ENCODE results near the gene CDK16.

Gene CDK16

DNA sequence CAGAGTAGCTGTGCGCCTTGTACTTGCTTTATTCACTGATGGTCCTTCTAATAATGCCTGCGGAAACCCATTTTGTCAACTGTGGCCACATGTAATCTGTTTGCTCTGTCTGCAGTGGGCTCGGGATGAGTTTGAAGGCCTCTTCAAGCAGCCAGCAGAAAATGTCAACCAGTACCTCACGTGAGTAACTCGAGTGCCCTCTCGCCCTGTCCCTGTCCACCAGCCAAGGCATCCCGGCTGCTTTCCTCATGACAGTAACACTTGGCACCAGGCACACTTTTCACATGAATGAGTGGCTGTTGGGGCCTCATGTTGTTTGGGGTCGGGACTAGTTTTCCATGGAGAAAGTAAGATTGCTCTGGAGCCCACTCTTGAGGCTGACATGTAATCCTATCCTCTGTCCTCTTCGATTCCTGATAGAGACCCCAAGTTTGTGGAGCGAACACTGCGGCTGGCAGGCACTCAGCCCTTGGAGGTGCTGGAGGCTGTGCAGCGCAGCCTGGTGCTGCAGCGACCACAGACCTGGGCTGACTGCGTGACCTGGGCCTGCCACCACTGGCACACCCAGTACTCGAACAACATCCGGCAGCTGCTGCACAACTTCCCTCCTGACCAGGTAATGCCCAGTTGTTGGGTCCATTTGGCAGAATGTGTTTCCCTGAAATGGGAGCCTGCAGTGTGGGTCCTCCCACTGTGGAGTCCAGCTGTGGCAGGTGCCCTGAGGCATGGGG lies 8.8 kb upstream of the CDK16 start:
- DNase-seq, result no peak

DNA sequence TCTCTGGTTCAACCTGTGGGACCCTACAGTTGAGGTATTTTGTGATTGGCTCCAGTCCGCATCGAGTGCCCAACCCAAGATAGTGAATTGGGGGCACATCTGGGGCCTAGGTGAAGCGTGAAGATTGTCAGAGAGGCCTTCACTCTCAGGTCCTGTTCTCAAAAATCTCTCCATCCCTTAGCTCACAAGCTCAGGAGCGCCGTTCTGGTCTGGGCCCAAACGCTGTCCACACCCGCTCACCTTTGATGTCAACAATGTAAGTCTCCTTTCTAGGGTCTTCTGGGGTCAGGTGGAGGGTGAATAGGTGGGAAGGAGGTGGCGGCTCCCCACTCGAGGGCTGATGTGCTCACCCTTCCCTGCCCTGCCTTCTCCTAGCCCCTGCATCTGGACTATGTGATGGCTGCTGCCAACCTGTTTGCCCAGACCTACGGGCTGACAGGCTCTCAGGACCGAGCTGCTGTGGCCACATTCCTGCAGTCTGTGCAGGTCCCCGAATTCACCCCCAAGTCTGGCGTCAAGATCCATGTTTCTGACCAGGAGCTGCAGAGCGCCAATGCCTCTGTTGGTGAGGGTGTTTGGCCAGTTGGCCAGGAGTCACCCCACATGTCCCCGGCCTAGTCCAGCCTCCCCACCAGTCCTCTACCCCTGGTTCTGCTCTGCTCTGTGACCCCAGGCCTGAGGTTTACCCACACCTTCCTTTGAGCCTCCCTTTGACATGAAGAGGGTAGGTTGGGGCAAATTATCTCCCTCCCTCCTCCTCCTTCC lies 7.6 kb upstream of the CDK16 start:
- DNase-seq, result no peak

DNA sequence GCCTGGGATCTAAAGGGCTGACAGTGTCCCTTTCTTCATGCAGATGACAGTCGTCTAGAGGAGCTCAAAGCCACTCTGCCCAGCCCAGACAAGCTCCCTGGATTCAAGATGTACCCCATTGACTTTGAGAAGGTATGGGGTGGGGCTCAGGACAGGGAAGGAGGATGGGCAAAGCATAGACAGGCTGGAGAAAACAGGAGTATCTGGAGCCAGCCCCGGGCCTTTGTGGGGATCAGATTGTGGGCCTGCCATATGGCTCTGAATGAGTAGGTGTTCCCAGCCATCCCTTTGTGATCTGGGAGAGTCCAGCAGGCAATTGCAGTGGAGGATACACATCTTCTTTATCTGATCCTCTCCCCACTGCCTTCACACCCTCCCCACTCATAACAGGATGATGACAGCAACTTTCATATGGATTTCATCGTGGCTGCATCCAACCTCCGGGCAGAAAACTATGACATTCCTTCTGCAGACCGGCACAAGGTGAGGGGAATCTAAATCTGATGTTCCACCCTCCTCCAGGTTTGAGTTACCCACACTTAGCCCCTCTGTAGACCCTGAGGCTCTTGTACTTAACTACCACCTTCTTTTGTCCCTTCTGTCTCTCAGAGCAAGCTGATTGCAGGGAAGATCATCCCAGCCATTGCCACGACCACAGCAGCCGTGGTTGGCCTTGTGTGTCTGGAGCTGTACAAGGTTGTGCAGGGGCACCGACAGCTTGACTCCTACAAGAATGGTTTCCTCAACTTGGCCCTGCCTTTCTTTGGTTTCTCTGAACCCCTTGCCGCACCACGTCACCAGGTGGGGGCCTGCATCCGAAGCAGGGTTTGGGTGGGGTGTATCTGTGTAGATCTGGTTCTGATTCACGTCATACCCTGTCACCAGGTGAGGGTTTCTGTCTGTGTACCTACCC lies 5.8 kb upstream of the CDK16 start:
- DNase-seq, result no peak

- no peak for DNase-seq
Observed at GRCh38 chrX:47214435-47215077, 3.9 kb upstream of the CDK16 start.

GRCh38 chrX:47215291-47215900 lies 3.1 kb upstream of the CDK16 start:
- DNase-seq, result peak; percentile 11

DNA sequence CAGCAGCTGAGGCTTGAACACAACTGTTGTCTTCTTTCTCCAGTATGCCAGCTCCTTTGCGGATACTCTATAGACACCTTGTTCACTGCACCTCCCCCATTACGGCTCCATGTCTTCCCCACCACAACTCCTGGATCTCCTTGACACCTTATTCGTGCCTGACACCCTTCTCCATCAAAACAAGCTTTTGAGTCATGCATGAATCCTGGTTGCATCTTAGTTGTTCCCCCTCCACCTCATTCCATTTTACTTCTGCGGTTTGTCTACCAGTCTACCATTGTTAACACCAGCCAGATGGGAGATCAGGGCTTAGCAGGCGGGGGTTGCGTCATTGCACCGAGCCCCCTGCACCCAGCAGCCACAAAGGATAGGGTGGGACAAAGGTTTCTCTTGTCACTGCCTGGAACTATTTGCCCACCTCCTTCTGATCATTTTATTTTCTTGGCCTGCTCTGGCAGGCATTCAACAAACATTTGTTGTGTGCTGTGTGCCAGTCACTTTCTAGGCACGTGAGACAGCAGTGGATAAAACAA lies 2.0 kb upstream of the CDK16 start:
- DNase-seq, result no peak

GRCh38 chrX:47217121-47217851 lies 1.2 kb upstream of the CDK16 start:
- peak; percentile 16 for DNase-seq

GRCh38 chrX:47217852-47218279 lies 615 bp upstream of the CDK16 start:
- DNase-seq, result peak; percentile 100

GRCh38 chrX:47218920-47219815 lies 687 bp downstream of the CDK16 start:
- peak; percentile 65 for DNase-seq

GRCh38 chrX:47221756-47222155 lies 3.3 kb downstream of the CDK16 start:
- DNase-seq, result peak; percentile 16

- DNase-seq, result peak; percentile 16
Observed at GRCh38 chrX:47222751-47223350, 4.4 kb downstream of the CDK16 start.

DNA sequence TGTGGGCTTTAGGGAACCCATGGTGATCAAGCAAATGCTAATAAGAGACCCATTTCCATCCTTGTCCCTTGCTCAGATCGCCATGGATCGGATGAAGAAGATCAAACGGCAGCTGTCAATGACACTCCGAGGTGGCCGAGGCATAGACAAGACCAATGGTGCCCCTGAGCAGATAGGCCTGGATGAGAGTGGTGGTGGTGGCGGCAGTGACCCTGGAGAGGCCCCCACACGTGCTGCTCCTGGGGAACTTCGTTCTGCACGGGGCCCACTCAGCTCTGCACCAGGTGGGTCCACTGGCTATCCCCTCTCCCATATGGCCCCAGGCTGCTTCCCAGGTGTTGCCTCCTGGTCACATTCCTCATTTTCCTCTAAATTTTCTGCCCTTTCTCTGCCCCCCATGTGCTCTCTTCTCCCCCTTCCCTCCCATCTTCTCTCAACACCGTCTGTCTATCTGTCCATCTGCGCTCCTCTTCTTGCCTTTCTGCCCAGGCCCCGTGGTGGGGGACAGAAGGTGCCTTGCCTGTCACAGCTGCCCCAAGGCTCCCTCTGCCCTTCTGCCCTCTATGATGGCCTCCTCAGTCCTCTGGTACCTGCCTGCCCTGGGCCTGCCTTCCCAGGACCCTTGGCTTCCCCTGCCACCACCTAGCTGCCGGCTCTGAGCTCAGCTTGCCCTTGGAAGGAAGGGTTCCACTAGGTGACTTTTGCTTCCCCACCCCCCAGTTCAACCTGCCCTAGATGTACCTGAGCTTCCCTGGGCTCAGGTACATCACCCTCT lies 5.2 kb downstream of the CDK16 start:
- DNase-seq, result peak; percentile 9

- peak; percentile 15 for DNase-seq
Observed at GRCh38 chrX:47224266-47224895, 5.9 kb downstream of the CDK16 start.

GRCh38 chrX:47224896-47225290 lies 6.4 kb downstream of the CDK16 start:
- no peak for DNase-seq

DNA sequence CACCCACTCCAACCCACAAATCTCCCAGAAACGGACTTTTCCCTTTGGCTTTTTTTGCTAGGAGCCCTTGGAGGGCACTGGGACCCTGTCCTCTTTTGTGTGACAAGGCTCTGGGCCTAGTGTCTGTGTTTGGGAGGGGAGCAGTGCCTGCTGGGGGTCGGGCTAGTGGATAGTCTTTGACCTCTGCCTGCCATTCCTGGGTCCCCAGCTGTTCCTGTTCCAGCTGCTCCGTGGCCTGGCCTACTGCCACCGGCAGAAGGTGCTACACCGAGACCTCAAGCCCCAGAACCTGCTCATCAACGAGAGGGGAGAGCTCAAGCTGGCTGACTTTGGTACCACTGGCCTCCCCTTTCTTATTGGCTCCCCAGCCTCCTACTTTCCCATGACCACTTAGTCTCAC lies 7.6 kb downstream of the CDK16 start:
- no peak for DNase-seq

DNA sequence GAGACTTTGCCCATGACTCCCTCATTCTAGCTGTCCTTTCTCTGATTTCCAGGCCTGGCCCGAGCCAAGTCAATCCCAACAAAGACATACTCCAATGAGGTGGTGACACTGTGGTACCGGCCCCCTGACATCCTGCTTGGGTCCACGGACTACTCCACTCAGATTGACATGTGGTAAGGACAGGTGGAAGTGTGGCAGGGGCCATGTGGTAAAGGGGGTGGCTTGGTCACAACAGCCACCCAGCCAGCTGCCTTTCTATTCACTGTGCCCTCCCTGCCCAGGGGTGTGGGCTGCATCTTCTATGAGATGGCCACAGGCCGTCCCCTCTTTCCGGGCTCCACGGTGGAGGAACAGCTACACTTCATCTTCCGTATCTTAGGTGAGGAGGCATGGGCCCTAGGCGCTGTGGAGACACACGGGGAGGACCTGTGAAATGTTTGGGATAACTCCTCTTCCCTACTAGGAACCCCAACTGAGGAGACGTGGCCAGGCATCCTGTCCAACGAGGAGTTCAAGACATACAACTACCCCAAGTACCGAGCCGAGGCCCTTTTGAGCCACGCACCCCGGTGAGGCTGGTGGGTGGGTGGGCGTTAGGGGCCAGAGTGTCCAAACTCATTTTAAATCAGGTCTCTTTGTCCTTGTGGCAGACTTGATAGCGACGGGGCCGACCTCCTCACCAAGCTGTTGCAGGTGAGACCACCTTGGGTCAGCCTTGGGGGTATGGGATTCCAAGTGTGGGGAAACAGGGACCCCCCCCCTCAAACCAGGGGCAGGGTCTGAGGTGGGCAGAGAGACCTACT lies 8.3 kb downstream of the CDK16 start:
- DNase-seq, result no peak

DNA sequence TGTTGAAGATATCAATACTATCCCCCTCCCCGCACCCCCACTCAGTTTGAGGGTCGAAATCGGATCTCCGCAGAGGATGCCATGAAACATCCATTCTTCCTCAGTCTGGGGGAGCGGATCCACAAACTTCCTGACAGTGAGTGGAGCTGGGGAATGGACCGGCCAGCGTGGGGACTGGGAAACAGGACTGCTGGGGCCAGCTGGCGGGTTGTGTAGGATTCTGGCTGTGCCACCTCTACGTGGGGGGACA lies 8.8 kb downstream of the CDK16 start:
- no peak for DNase-seq

All from CD4-positive, alpha-beta T cell treated with Interleukin-15 for 1 hour (primary cell).